GM18511 (cell line): ENCODE data around the gene TRAPPC10.

ENCODE experiments used
- ATAC-seq: cut with Tn5 transposase; IDR thresholded peaks from one replicate; pipeline ENCODE4 v1.9.1; 2021; ENCODE audit warnings: mild to moderate bottlenecking, moderate library complexity; ENCODE audit not compliant: unreplicated experiment

The TRAPPC10 gene, protein sequence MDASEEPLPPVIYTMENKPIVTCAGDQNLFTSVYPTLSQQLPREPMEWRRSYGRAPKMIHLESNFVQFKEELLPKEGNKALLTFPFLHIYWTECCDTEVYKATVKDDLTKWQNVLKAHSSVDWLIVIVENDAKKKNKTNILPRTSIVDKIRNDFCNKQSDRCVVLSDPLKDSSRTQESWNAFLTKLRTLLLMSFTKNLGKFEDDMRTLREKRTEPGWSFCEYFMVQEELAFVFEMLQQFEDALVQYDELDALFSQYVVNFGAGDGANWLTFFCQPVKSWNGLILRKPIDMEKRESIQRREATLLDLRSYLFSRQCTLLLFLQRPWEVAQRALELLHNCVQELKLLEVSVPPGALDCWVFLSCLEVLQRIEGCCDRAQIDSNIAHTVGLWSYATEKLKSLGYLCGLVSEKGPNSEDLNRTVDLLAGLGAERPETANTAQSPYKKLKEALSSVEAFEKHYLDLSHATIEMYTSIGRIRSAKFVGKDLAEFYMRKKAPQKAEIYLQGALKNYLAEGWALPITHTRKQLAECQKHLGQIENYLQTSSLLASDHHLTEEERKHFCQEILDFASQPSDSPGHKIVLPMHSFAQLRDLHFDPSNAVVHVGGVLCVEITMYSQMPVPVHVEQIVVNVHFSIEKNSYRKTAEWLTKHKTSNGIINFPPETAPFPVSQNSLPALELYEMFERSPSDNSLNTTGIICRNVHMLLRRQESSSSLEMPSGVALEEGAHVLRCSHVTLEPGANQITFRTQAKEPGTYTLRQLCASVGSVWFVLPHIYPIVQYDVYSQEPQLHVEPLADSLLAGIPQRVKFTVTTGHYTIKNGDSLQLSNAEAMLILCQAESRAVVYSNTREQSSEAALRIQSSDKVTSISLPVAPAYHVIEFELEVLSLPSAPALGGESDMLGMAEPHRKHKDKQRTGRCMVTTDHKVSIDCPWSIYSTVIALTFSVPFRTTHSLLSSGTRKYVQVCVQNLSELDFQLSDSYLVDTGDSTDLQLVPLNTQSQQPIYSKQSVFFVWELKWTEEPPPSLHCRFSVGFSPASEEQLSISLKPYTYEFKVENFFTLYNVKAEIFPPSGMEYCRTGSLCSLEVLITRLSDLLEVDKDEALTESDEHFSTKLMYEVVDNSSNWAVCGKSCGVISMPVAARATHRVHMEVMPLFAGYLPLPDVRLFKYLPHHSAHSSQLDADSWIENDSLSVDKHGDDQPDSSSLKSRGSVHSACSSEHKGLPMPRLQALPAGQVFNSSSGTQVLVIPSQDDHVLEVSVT

DNA sequence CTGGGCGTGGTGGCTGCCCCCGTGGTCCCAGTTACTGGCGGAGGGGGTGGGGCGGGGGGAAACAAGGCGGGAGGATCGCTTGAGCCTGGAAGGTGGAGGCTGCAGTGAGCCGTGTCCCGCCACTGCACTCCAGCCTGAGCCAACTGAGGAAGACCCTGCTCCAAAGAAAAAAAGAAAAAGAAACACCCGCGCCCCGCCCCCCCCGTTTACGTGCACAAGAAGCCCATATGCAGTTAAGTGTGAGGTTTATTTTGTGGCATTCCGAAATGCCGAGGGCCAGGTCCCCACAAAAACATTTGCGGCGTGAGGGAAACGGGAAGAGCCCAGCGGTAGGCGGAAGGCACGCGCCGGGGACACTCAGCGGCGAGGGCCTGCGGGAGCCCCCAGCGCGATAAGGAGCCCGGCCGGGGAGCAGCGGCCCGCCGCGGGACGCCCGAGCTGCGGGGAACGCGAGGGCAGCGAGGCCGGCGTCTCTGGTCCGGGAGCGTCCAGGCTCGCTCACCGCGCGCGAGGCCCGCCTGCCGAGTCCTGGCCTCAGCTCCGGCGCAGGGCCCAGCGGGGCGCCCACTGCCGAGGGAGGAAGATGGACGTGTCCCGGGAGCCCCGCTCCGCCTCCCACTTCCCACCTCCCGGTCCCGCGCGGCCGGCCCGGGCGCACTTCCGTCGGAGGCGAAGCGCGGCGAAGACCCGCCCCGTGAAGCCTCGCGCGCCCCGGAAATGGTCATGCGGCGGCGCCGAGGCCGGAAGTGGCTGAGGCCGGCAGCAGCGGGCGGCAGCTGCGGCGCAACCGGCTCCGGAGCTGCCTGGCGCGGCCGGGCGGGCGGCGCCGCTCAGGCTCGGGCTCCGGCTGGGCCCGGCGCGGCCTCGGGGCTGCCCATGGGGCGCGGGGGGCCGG lies at the start of gene TRAPPC10:
Gene TRAPPC10 (plus strand): TSS at position 731 of the 895 bp plus-strand sequence. CDS start 185 bp downstream, outside the sequence.
- ATAC-seq, result peak; percentile 73

GRCh38 chr21:43965911-43966585 lies 46.1 kb upstream of the TRAPPC10 start:
- ATAC-seq, result no peak

DNA sequence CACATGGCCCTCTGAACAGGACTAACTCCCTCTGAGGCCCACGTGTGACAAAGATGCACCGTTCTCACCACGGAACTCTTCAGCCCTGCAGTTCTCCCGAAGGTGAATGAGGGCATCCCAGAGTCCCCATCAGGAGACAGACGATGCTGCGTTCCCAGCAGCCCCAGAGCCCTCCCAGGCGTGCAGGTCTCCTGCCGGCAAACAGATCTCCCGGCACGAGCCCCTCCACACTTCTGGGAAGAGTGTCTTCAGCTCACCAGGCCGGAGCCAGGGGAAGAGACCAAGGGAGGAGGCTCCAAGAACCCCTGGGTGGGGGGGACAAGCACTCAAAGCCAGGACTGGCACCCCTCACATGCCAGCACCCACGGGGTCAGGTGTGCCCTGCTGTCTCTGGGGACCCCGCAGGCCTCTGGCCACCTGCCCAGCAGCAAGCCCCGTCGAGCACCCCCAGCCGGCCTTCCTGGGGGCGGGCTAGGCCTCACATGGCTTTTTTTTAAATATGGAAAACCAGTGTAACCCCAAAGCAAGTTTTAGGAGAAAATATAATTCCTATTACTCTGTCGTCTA lies 45.1 kb upstream of the TRAPPC10 start:
- ATAC-seq, result no peak

- no peak for ATAC-seq
Observed at GRCh38 chr21:43967981-43968380, 44.1 kb upstream of the TRAPPC10 start.

DNA sequence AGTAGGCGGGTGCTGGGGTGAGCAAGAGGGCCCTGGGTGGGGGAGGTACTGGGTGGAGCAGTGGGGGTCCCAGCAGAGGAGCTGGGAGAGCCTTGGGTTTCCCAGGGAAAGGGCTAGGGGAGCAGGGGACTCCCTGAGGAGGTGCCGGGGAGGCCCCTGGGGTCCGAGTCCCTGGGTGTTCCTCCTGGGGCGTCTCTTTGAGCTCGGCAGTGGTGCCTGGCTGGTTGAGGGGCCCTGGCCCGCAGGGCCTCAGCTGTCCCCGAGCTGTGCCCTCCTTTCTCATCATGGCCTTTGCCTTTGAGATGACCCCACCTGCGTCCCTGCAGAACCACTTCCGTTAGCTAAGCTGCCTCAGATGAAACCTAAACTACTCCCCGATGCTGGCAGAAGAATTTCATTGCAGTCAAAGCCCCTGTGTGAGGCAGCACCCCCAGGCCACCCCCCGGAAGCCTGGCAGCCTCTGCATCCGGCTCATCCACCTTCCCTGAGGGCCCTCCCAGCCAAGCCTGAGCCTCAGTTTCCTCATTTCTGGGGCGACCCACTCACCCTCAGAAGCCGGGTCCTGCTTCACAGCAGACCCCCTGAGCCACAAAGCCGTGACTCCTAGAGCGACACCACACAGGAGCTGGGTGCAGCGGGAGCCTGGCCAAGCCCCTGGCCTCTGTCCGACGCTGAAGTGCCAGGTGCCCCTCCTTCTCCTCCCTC lies 43.5 kb upstream of the TRAPPC10 start:
- no peak for ATAC-seq

GRCh38 chr21:43969115-43969444 lies 43.0 kb upstream of the TRAPPC10 start:
- no peak for ATAC-seq

DNA sequence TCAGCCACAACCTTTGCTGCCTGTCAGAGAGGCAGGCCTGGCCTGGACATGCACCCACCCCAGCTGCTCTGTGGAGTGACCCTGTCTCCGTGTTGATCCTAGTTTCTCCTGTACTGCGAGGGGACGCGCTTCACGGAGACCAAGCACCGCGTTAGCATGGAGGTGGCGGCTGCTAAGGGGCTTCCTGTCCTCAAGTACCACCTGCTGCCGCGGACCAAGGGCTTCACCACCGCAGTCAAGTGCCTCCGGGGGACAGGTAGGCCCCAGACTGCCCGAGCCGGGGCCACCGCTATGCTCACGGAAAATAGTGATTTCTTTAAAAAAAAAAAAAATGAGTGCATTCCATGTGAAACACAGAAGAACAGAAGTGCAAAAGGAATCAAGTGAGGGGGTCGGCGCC lies 41.6 kb upstream of the TRAPPC10 start:
- no peak for ATAC-seq

DNA sequence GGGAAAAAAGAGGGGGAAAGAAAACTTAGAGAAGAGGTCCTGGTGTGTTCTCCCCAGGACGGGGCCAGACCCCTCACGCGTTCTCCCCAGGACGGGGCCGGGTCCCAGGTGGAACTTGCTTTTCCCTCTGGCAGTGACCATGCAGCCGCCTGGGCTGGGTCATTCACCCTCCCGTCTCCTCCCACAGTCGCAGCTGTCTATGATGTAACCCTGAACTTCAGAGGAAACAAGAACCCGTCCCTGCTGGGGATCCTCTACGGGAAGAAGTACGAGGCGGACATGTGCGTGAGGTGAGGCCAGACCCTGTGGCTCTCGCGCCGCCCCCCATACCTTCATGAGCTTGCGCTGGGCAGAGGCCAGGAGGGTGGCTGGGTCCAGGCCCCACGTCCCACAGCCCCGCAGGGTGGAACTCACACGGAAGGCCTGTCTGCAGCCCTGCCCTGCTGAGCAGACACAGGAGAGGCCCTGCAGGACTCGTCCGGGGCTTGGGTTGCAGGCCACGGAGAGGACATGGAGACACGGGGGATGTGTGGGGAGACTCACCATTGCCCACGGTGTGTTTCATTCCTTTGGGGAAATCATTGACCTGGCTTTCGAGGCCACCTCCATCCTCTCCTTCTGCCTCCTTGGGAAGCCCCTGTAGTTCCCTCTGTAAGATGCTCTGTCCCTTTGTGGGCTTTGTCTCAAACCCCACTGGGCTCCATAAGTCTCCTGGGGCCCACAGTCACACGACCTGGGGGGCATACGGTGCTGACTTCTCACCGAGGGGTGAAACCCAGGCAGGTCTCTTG lies 40.7 kb upstream of the TRAPPC10 start:
- ATAC-seq, result no peak

DNA sequence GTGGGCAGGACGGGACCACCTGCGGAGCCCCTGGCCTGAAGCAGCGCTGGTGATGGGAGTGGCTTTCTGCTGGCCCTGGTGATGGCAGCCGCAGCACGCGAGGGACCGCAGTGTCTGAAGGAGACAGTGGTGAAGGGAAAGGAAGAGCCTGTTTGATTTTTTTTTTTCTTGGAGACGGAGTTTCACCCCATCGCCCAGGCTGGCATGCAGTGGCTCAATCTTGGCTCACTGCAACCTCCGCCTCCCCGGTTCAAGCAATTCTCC lies 40.2 kb upstream of the TRAPPC10 start:
- no peak for ATAC-seq

GRCh38 chr21:43972850-43973633 lies 39.1 kb upstream of the TRAPPC10 start:
- ATAC-seq, result no peak

GRCh38 chr21:43973634-43973955 lies 38.5 kb upstream of the TRAPPC10 start:
- no peak for ATAC-seq

DNA sequence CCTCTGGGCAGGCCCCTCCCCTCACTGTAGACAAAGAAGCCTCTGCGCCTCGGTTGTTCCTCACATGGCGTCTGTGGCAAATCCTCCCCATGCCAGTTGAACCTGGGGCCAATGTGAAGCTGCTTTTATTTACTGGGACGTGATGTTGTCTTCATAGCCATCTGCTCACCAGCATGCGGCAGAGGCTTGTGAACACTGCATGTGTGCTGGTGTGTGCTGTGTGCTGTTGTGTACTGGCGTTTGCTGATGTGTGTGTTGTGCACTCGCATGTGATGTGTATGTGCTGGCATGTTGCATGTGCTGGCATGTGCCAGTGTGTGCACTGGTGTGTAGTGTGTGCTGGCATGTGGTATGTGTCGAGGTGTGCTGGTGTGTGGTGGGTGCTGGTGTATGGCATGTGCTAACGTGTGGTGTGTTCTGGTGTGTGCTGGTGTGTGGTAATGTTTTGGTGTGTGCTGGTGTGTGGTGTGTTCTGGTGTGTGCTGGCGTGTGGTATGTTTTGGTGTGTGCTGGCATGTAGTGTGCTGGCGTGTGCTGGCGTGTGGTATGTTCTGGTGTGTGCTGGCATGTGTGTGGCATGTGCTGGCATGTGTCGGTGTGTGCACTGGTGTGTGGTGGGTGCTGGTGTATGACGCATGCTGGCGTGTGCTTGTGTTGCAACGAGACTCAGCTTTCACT lies 37.2 kb upstream of the TRAPPC10 start:
- ATAC-seq, result no peak

- no peak for ATAC-seq
Observed at GRCh38 chr21:43975469-43976098, 36.5 kb upstream of the TRAPPC10 start.

DNA sequence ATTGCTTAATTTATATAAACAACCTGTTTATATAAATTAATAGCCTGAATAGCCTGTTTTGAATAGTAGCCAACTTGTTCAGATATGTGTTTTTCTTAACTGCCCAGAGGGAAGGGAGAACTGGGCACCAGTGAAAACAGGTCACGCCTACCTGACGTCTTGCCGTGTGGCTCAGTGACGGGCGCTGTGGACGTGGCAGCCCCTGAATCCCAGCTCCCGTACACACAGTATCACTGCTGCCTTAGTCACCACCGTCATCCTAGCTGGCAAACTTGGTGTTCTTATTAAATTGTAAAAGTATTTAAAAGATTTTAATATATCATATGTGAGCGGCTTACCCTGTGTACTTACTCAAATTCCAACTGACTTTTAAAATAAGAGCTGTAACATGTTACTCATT lies 35.4 kb upstream of the TRAPPC10 start:
- no peak for ATAC-seq

DNA sequence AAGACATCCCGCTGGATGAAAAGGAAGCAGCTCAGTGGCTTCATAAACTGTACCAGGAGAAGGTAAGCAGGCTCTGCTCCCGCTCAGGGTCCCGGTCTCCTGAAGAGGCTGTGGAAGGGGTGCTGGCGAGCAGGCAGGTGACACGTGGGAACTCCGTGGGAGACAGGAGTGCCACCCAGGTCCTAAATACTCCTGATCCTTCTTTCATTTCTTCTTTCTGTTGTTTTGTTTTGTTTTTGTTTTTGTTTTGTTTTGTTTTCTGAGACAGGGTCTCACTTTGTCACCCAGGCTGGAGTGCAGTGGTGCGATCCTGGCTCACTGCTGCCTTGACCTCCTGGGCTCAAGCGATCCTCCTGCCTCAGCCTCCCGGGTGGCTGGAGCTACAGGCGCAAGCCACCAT lies 34.0 kb upstream of the TRAPPC10 start:
- ATAC-seq, result no peak

GRCh38 chr21:43979654-43980053 lies 32.5 kb upstream of the TRAPPC10 start:
- no peak for ATAC-seq
